C4-2B (cell line): ENCODE results near the gene PMS2.
"Not testable (repeated sequence)": the region's sequence is repeated elsewhere in the genome, so short reads cannot be mapped to it uniquely, and the experiment has no call there.

Source experiments
- H3K27ac ChIP-seq: fragments of 450-650 bp; 2 replicates; pipeline ENCODE4 v1.5.1; 2017

PMS2 gene

GRCh38 chr7:5934945-5935450 lies 73.9 kb downstream of the PMS2 start:
- H3K27ac ChIP-seq: not testable (repeated sequence)

- H3K27ac ChIP-seq: not testable (repeated sequence)
Measured at GRCh38 chr7:5931905-5932644, 76.8 kb downstream of the PMS2 start.

GRCh38 chr7:5931250-5931649 lies 77.6 kb downstream of the PMS2 start:
- H3K27ac ChIP-seq: not testable (repeated sequence)

- not testable (repeated sequence) for H3K27ac ChIP-seq
Measured at GRCh38 chr7:5930290-5930689, 78.6 kb downstream of the PMS2 start.

- H3K27ac ChIP-seq: not testable (repeated sequence)
Measured at GRCh38 chr7:5926263-5926870, 82.5 kb downstream of the PMS2 start.

- H3K27ac ChIP-seq: not testable (repeated sequence)
Measured at GRCh38 chr7:5924630-5925029, 84.2 kb downstream of the PMS2 start.

- not testable (repeated sequence) for H3K27ac ChIP-seq
Measured at GRCh38 chr7:5924180-5924579, 84.7 kb downstream of the PMS2 start.
